GM19240 (cell line): Measurements from ENCODE around the gene KCNK3.
"Not testable (repeated sequence)": the region's sequence is repeated elsewhere in the genome, so short reads cannot be mapped to it uniquely, and the experiment has no call there.

Experiments used
- DNase-seq: peaks from one replicate; pipeline ENCODE4 v3.0.0; 2011; ENCODE audit warnings: low spot score; ENCODE audit not compliant: insufficient read length

KCNK3 gene

GRCh38 chr2:26665296-26665695 lies 27.2 kb upstream of the KCNK3 start:
- DNase-seq: not testable (repeated sequence)

GRCh38 chr2:26666671-26667070 lies 25.9 kb upstream of the KCNK3 start:
- no peak for DNase-seq

GRCh38 chr2:26668041-26668440 lies 24.5 kb upstream of the KCNK3 start:
- no peak for DNase-seq

- DNase-seq: no peak
Measured at GRCh38 chr2:26668856-26669750, 23.4 kb upstream of the KCNK3 start.

GRCh38 chr2:26670171-26670570 lies 22.4 kb upstream of the KCNK3 start:
- no peak for DNase-seq

GRCh38 chr2:26670931-26671460 lies 21.5 kb upstream of the KCNK3 start:
- no peak for DNase-seq

GRCh38 chr2:26671691-26672090 lies 20.8 kb upstream of the KCNK3 start:
- DNase-seq: no peak

GRCh38 chr2:26672112-26672817 lies 20.3 kb upstream of the KCNK3 start:
- no peak for DNase-seq

- no peak for DNase-seq
Measured at GRCh38 chr2:26672818-26673393, 19.6 kb upstream of the KCNK3 start.

GRCh38 chr2:26674002-26674751 lies 18.3 kb upstream of the KCNK3 start:
- no peak for DNase-seq

GRCh38 chr2:26674771-26675170 lies 17.8 kb upstream of the KCNK3 start:
- no peak for DNase-seq

GRCh38 chr2:26675651-26676255 lies 16.8 kb upstream of the KCNK3 start:
- DNase-seq: no peak

- no peak for DNase-seq
Measured at GRCh38 chr2:26678035-26678434, 14.5 kb upstream of the KCNK3 start.

GRCh38 chr2:26679867-26680266 lies 12.7 kb upstream of the KCNK3 start:
- DNase-seq: no peak

- no peak for DNase-seq
Measured at GRCh38 chr2:26681656-26682055, 10.9 kb upstream of the KCNK3 start.

GRCh38 chr2:26682155-26682554 lies 10.4 kb upstream of the KCNK3 start:
- no peak for DNase-seq

- DNase-seq: no peak
Measured at GRCh38 chr2:26683583-26683982, 8.9 kb upstream of the KCNK3 start.

- no peak for DNase-seq
Measured at GRCh38 chr2:26685341-26685740, 7.2 kb upstream of the KCNK3 start.

GRCh38 chr2:26685989-26686839 lies 6.3 kb upstream of the KCNK3 start:
- DNase-seq: no peak

- no peak for DNase-seq
Measured at GRCh38 chr2:26687328-26687727, 5.2 kb upstream of the KCNK3 start.
